BE2C (cell line): ENCODE results near the gene PDCD1.
"Not testable (repeated sequence)": the region's sequence is repeated elsewhere in the genome, so short reads cannot be mapped to it uniquely, and the experiment has no call there.

Source experiments
- DNase-seq: peaks from one replicate; pipeline ENCODE4 v3.0.0-alpha.2; 2020
- H3K27me3 ChIP-seq: fragments of 250-450 bp; sonication (Bioruptor Pico); 2 replicates; pipeline ENCODE4 v1.5.1; 2020; ENCODE audit warnings: mild to moderate bottlenecking
- H3K36me3 ChIP-seq: fragments of 250-450 bp; sonication (Bioruptor Pico); 2 replicates; pipeline ENCODE4 v1.5.1; 2020; ENCODE audit warnings: mild to moderate bottlenecking
- H3K4me1 ChIP-seq: fragments of 250-450 bp; sonication (Bioruptor Pico); 2 replicates; pipeline ENCODE4 v1.5.1; 2020
- H3K4me3 ChIP-seq: 2 replicates; pipeline ENCODE4 v1.5.1; 2011; ENCODE audit warnings: low read depth, low read length
- H3K9me3 ChIP-seq: fragments of 250-450 bp; sonication (Bioruptor Pico); 2 replicates; pipeline ENCODE4 v1.5.1; 2020
- TF ChIP-seq, protein P1 (sequence below): IDR thresholded peaks from 2 replicates; pipeline ENCODE4 v1.5.1; 2012; ENCODE audit warnings: mild to moderate bottlenecking, low read depth, low read length

PDCD1 gene

DNA sequence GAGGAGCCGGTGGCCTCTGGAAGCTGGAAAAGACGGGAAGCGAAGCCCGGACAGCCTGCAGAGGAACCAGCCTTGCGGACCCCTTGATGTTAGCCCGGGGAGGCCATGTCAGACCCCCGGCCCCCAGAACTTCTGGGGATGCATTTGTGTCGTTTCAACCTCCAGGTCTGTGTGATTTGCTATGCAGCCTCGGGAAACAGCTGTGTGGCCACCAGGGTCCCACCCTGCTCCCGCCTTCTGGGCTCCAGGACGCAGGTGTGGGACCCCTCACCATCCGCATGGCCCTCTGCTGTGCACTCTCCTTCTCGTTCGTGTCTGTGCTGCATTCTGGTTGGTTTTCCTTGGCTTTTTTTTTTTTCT is 36.5 kb downstream of the PDCD1 start:
- no peak for DNase-seq
- H3K4me3 ChIP-seq: no peak overlapping the region
- no peaks in the 10 kb centered on the region for H3K27me3 ChIP-seq
- no peaks in the 10 kb centered on the region for H3K36me3 ChIP-seq
- TF ChIP-seq, protein P1, sequence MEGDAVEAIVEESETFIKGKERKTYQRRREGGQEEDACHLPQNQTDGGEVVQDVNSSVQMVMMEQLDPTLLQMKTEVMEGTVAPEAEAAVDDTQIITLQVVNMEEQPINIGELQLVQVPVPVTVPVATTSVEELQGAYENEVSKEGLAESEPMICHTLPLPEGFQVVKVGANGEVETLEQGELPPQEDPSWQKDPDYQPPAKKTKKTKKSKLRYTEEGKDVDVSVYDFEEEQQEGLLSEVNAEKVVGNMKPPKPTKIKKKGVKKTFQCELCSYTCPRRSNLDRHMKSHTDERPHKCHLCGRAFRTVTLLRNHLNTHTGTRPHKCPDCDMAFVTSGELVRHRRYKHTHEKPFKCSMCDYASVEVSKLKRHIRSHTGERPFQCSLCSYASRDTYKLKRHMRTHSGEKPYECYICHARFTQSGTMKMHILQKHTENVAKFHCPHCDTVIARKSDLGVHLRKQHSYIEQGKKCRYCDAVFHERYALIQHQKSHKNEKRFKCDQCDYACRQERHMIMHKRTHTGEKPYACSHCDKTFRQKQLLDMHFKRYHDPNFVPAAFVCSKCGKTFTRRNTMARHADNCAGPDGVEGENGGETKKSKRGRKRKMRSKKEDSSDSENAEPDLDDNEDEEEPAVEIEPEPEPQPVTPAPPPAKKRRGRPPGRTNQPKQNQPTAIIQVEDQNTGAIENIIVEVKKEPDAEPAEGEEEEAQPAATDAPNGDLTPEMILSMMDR: no peak
- peaks cover 4% of the 10 kb centered on the region; the same call in 1 of the 2 replicates for H3K9me3 ChIP-seq
- no peaks in the 10 kb centered on the region for H3K4me1 ChIP-seq

DNA sequence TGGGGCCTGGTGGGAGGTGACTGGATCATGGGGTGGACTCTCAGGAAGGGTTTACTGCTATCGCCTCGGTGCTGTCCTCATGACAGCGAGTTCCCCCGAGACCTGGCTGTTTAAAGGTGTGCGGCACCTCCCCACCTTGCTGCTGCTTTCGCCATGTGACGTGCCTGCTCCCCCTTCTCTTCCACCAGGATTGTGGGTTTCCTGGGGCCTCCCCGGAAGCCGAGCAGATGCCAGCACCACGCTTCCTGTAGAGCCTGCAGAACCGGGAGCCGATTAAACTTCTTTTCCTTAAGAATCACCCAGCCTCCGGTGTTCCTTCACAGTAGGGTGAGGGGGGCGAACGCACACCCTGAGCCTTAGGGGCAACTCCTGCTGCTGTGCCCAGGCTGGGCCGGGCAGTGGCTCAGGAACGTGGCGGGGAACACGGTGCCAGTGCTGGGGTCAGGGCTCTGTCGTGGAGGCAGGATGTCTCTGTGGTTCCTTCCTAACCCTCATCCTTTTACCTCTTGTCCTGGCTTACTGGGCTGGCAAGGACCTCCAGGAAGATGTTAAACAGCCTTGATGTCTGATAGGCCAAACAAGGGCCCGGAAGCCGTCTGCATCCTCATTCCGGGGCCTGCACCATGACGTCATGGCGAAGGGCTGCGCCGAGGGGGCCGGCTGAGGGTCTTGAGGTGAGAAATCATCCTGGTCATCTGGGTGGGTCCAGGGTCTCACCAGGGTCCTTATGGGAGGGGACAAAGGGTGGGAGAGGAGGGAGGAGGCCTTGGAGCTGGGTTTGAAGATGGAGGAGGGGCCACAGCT is 37.0 kb downstream of the PDCD1 start:
- H3K9me3 ChIP-seq: no peaks in the 10 kb centered on the region
- H3K27me3 ChIP-seq: no peaks in the 10 kb centered on the region
- no peaks in the 10 kb centered on the region for H3K4me1 ChIP-seq
- H3K36me3 ChIP-seq: no peaks in the 10 kb centered on the region
- DNase-seq: no peak
- TF ChIP-seq, protein P1: no peak
- H3K4me3 ChIP-seq: no peak overlapping the region

GRCh38 chr2:241820625-241821384 is 37.9 kb downstream of the PDCD1 start:
- DNase-seq: peak; percentile 11
- TF ChIP-seq, protein P1: no peak
- no peaks in the 10 kb centered on the region for H3K9me3 ChIP-seq
- H3K4me3 ChIP-seq: no peak overlapping the region
- no peaks in the 10 kb centered on the region for H3K27me3 ChIP-seq
- H3K36me3 ChIP-seq: no peaks in the 10 kb centered on the region
- H3K4me1 ChIP-seq: no peaks in the 10 kb centered on the region

- H3K9me3 ChIP-seq, H3K4me1 ChIP-seq, H3K4me3 ChIP-seq, DNase-seq, H3K27me3 ChIP-seq, H3K36me3 ChIP-seq: not testable (repeated sequence)
Observed at GRCh38 chr2:241819947-241820624, 38.6 kb downstream of the PDCD1 start.

- TF ChIP-seq, protein P1: no peak
- no peaks in the 10 kb centered on the region for H3K36me3 ChIP-seq
- no peaks in the 10 kb centered on the region for H3K9me3 ChIP-seq
- DNase-seq: no peak
- no peak overlapping the region for H3K4me3 ChIP-seq
- no peaks in the 10 kb centered on the region for H3K4me1 ChIP-seq
- no peaks in the 10 kb centered on the region for H3K27me3 ChIP-seq
Observed at GRCh38 chr2:241818943-241819270, 39.8 kb downstream of the PDCD1 start.

- no peaks in the 10 kb centered on the region for H3K36me3 ChIP-seq
- no peaks in the 10 kb centered on the region for H3K27me3 ChIP-seq
- no peak for DNase-seq
- TF ChIP-seq, protein P1: no peak
- no peaks in the 10 kb centered on the region for H3K9me3 ChIP-seq
- H3K4me1 ChIP-seq: no peaks in the 10 kb centered on the region
- no peak overlapping the region for H3K4me3 ChIP-seq
Observed at GRCh38 chr2:241818229-241818942, 40.3 kb downstream of the PDCD1 start.

GRCh38 chr2:241817821-241818215 is 40.9 kb downstream of the PDCD1 start:
- not testable (repeated sequence) for H3K4me1 ChIP-seq, H3K36me3 ChIP-seq, H3K9me3 ChIP-seq, H3K4me3 ChIP-seq, H3K27me3 ChIP-seq, DNase-seq
